ENCODE measurements around the gene ANKRD9.

ANKRD9 gene

GRCh38 chr14:102499401-102500157 is 10.0 kb downstream of the ANKRD9 start:
- no peak for DNase-seq (ENCODE audit: extremely low read depth in 1 of 2, low read depth in 1 of 2)

DNA sequence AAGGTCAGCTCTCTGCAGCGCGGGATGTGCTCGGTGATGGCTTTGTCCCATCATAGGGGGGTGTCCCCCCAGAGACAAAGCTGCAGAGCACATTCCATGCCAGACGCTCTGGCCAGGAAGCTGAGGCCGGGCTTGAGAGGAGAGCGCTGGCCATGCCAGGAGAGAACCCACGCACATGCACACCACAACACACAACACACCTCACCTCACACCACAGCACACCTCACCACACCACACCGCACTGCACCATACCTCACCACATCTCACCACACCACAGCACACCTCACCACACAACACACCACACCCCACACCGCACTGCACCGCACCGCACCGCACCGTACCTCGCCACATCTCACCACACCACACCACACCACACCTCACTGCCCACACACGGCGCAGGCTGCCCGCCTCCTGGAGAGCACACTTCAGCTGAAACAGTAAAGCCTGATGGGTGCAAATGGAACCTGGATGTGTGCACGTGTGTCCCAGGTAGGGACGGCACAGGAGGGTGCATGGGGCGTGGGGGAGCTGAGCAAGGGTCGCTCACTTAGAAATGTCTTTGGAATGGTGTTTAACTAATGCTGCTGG is 10.8 kb downstream of the ANKRD9 start:
- DNase-seq (ENCODE audit: extremely low read depth in 1 of 2, low read depth in 1 of 2), result no peak

DNA sequence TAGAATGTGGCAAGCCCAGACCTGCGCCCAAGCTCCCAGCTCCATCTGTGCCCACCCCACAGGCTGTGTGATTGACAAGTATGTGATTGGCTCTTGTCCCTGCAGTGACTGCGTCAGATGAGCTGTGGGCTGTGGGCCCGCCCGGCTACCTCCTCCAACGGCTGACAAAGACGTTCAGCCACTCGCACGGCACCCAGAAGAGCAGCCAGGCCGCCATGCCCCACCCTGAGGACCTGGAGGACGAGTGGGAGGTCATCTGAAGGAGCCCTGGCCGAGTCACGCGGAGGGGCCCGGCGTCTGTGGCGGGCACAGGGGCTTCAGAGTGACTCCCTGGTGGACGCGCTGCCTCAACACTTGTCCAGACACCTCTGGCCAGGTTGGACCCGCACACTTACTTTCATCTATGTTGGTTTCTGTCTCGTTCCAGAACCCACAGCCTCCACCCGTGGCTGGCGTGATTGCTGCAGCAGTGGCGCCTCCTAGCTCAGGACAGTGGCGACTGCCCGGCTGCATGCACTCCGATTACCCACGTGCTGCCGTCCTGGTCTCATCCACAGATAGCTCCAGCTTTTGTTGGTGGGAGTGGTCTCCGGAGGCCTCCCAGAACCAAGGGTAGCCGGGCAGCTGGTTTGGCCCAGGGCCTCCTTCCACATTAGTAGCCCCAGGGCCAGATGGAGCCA is 11.4 kb downstream of the ANKRD9 start:
- no peak for DNase-seq (ENCODE audit: extremely low read depth in 1 of 2, low read depth in 1 of 2)

DNA sequence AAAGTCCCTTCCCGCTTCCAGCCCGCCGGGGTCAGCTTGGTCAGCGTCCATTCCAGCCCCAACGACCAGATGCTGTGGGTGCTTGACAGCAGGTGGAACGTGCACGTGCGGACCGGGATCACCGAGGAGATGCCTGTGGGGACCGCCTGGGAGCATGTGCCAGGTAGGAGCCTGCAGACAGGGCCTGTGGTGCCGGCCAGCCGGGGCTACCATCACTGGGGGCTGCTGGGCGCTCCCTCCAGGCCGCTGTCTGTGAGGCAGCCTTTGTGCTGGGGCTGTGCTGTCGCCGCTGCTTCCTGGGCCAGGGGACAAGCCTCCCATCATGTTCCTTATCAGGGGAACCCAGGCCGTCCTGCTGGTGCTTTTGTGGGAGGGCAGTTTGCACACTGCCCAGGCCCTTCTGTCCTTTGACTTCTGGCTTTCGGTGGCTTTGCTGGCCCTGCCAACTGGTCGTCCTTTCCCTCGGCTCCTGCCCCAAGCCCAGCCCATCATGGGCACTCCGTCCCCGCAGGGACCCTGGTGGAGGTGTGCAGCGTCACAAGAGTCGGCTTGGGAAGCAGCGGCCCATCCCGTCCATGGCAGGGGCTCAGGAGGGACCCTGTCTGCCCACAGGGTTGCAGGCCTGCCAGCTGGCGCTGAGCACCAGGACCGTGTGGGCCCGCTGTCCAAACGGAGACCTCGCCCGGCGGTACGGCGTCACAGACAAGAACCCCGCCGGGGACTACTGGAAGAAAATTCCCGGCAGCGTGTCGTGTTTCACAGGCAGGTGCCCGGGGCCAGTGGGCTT is 12.4 kb downstream of the ANKRD9 start:
- DNase-seq (ENCODE audit: extremely low read depth in 1 of 2, low read depth in 1 of 2), result no peak

DNA sequence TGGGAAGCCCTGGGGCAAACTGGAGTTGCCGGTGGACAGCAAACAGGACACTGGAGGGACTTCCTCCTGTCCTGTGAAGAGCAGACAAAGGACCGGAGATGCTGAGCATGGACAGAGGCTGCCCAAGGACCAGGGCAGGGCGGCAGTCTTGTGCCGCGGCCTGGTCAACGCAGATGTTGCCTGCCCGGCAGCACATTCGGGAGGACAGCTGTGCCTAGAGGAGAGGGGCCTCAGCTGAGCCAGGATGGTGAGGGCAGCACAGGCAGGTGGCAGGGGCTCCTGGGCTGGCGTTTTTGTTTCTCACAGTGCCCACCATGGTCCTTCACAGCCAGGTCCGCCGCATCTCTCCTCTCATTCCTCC is 13.3 kb downstream of the ANKRD9 start:
- DNase-seq (ENCODE audit: extremely low read depth in 1 of 2, low read depth in 1 of 2), result no peak

- DNase-seq (ENCODE audit: extremely low read depth in 1 of 2, low read depth in 1 of 2), result no peak
These were observed 13.9 kb downstream of the ANKRD9 start for GRCh38 chr14:102495491-102496330.

GRCh38 chr14:102493585-102493984 is 16.0 kb downstream of the ANKRD9 start:
- DNase-seq (ENCODE audit: extremely low read depth in 1 of 2, low read depth in 1 of 2), result no peak

DNA sequence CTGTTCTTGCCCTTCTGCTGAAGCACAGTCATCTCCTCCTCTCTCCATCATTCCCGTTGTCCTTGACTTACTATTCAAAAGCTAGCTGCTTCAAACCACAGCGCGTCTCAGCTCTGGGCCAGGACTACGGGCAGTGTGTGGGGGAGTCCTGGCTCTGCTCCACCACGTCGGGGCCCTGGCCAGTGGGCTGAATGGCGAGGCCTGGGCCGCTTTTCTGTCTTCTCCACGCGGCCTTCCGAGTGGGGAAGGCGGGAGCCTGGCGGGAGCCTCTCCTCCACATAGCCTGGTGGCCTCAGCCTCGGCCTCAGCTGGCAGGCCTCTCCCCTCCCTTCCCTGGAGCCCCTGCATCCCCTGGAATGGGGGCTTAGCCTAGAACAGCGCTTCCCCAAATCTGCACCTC is 16.5 kb downstream of the ANKRD9 start:
- no peak for DNase-seq (ENCODE audit: extremely low read depth in 1 of 2, low read depth in 1 of 2)

DNA sequence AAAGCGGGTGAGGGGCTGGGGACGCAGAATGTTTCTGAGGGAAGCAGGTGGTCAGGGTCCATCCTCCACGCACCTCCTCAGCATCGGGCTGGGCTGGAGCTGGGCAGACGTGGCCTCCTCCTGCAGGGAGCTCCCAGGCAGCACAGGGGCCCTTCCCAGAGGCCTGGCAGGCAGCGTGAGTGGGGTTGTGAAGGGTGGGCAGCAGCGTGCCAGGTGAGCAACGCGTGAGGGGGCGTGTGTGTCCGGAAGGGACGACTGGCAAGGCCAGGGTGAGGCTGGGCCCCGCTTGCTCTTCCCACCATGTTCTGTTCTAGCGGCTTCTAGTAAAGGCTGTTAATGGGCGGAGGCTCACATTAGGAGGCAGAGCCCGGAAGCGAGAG is 17.1 kb downstream of the ANKRD9 start:
- DNase-seq (ENCODE audit: extremely low read depth in 1 of 2, low read depth in 1 of 2), result no peak

DNA sequence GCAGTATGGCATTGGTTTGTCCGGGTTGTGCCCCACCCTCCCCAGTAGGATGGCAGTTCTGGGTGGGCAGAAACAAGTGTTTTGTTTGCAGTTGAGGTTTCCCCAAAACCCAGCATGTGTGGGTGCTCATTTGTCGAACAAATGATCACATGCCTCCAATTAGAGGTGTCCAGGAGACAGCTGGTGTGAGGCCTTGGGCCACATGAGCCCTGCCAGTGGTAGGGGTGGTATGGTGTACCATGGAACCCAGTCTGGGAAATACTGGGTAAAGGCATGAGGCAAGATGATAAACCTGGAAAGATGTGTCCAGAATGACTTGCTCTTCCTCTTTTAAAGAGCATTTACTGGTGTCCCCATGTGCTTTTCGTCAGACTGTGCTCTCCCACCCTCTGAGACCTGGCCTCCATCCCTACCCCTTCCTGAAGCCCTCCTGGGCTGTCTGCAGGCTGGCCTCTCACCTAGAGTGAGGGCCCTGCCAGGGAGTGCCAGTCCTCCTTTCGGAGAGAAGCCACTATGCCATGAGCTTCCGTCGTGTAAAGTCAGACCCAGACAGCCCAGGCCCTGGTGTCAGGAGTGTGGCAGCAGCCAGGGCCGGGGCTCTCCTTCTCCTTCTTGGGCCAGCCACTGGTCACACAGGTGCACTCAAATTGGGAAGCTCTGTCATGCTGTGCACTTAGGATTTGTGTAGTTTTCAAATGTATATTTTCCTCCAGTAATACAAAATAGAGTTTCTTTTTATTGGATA is 17.6 kb downstream of the ANKRD9 start:
- no peak for DNase-seq (ENCODE audit: extremely low read depth in 1 of 2, low read depth in 1 of 2)

DNA sequence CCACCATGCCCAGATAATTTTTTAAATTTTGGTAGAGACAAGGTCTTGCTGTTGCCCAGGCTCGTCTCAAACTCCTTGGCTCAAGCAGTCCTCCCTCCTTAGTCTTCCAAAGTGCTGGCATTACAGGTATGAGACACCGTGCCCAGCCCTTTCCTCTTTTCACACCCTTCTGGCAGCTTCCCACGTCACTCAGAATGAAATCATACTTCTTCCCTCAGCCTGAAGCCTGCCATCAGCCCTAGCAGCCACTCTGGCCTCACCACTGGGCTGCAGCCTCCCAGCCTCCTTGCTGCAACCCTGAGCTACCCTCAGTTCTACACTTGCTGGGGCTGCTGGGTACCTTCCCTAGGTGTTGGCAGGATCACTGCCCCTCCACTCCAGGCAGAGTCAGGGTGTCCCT is 18.2 kb downstream of the ANKRD9 start:
- no peak for DNase-seq (ENCODE audit: extremely low read depth in 1 of 2, low read depth in 1 of 2)

DNA sequence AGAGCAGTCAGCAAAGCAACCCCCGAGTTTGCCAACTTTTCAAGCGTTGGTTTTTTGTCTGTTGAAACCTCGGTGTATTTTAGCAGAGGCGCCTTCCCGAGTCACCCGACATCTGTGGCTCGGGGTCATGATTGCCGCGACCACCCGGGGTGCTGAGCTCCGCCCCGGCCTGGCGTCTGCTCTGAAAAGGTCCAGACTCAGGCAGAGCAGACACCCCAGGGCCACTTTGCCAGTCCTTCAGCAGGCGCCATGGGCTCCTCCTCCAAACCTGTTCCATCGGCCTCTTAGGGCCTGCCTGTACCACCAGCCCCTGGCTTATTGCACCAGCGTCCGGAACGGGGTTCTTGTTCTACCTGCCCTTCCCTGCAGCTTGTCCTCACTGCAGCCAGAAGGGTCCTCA is 19.1 kb downstream of the ANKRD9 start:
- DNase-seq (ENCODE audit: extremely low read depth in 1 of 2, low read depth in 1 of 2), result no peak

GRCh38 chr14:102487204-102487577 is 22.4 kb downstream of the ANKRD9 start:
- no peak for DNase-seq (ENCODE audit: extremely low read depth in 1 of 2, low read depth in 1 of 2)

DNA sequence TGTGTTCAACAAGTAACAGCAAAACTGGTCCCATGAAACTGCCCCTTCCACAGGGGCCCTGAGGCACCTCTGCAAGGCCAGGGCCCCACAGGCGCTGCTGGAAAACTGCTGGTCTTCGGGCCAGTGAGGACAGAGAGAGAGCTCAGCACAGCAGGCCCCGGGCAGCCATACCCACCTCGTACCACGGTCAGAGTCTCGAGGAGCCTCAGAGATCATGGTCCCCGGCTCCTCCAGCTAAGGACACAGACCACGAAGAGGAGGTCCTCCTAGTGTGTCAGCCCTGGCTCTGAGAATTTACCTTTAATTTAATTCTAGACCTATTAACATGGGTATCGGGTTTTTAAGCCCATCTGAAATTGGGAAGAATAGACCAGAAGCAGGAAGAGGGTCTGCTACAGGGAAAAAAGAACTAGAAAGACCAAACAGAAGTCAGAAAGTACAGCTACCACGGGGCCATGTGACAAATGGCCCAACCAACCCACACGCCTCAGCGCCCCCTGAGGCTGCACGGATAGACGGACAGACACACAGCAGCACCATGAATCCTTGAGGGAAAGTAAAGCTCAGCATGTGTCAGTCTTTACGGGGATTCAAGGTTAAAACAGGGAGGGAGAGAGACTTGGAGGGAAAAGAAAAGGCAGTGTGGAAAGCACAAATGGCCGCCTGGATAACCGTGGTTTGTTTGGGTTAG is 22.9 kb downstream of the ANKRD9 start:
- DNase-seq (ENCODE audit: extremely low read depth in 1 of 2, low read depth in 1 of 2), result no peak

- no peak for DNase-seq (ENCODE audit: extremely low read depth in 1 of 2, low read depth in 1 of 2)
These were observed 23.7 kb downstream of the ANKRD9 start for GRCh38 chr14:102485693-102486512.

- no peak for DNase-seq (ENCODE audit: extremely low read depth in 1 of 2, low read depth in 1 of 2)
These were observed 25.3 kb downstream of the ANKRD9 start for GRCh38 chr14:102484316-102484715.

DNA sequence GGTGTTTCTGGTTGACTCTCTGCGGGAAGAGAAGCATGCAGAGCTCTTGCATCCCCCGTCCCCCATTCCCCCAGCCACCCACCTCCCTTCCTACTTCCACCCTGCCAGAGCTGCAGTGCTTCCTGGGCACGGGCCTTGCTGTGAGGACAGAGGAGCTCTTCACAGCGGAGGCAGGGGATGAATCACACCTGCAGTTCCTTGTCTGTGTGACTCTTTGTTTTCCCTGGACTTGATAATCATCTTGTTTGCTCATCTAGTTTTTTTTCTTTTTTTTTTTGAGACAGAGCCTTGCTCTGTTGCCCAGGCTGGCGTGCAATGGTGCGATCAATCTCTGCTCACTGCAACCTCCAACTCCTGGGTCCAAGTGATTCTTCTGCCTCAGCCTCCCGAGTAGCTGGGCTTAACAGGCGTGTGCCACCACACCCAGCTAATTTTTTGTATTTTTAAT is 27.8 kb downstream of the ANKRD9 start:
- no peak for DNase-seq (ENCODE audit: extremely low read depth in 1 of 2, low read depth in 1 of 2)

GRCh38 chr14:102481371-102481770 is 28.2 kb downstream of the ANKRD9 start:
- no peak for DNase-seq (ENCODE audit: extremely low read depth in 1 of 2, low read depth in 1 of 2)

Data from activated CD8-positive, alpha-beta memory T cell treated with anti-CD3 and anti-CD28 coated beads for 1 hour (primary cell).